ENCODE data around the gene RCAN2. TPM values are rescaled to one million over a fixed set of nuclear protein-coding genes. Genes with fewer than 3 reads are reported as not detected.
"Not testable (repeated sequence)": the region's sequence is repeated elsewhere in the genome, so short reads cannot be mapped to it uniquely, and the experiment has no call there.

RCAN2 gene
- total RNA-seq, 1 donor from 2014 or later, result 0.07 TPM

- DNase-seq (ENCODE audit: low read depth, low spot score), result no peak
These were observed 153.1 kb downstream of the RCAN2 start for GRCh38 chr6:46338131-46338530.

- no peak for DNase-seq (ENCODE audit: low read depth, low spot score)
These were observed 156.8 kb downstream of the RCAN2 start for GRCh38 chr6:46334442-46334841.

- no peak for DNase-seq (ENCODE audit: low read depth, low spot score)
These were observed 157.8 kb downstream of the RCAN2 start for GRCh38 chr6:46333481-46333880.

GRCh38 chr6:46332448-46332847 is 158.8 kb downstream of the RCAN2 start:
- not testable (repeated sequence) for DNase-seq (ENCODE audit: low read depth, low spot score)

GRCh38 chr6:46331461-46331860 is 159.8 kb downstream of the RCAN2 start:
- DNase-seq (ENCODE audit: low read depth, low spot score), result no peak

GRCh38 chr6:46329568-46329967 is 161.7 kb downstream of the RCAN2 start:
- no peak for DNase-seq (ENCODE audit: low read depth, low spot score)

GRCh38 chr6:46327779-46328178 is 163.5 kb downstream of the RCAN2 start:
- no peak for DNase-seq (ENCODE audit: low read depth, low spot score)

GRCh38 chr6:46325561-46326530 is 165.4 kb downstream of the RCAN2 start:
- DNase-seq (ENCODE audit: low read depth, low spot score), result no peak

GRCh38 chr6:46324706-46325105 is 166.5 kb downstream of the RCAN2 start:
- no peak for DNase-seq (ENCODE audit: low read depth, low spot score)

GRCh38 chr6:46323966-46324622 is 167.2 kb downstream of the RCAN2 start:
- no peak for DNase-seq (ENCODE audit: low read depth, low spot score)

- no peak for DNase-seq (ENCODE audit: low read depth, low spot score)
These were observed 167.8 kb downstream of the RCAN2 start for GRCh38 chr6:46323312-46323965.

- DNase-seq (ENCODE audit: low read depth, low spot score), result no peak
These were observed 170.7 kb downstream of the RCAN2 start for GRCh38 chr6:46320505-46320904.

GRCh38 chr6:46315589-46315988 is 175.7 kb downstream of the RCAN2 start:
- DNase-seq (ENCODE audit: low read depth, low spot score), result no peak

GRCh38 chr6:46312654-46313053 is 178.6 kb downstream of the RCAN2 start:
- no peak for DNase-seq (ENCODE audit: low read depth, low spot score)

- DNase-seq (ENCODE audit: low read depth, low spot score), result no peak
These were observed 181.1 kb downstream of the RCAN2 start for GRCh38 chr6:46310196-46310595.

- DNase-seq (ENCODE audit: low read depth, low spot score), result no peak
These were observed 184.8 kb downstream of the RCAN2 start for GRCh38 chr6:46306431-46306830.

GRCh38 chr6:46305833-46306232 is 185.4 kb downstream of the RCAN2 start:
- no peak for DNase-seq (ENCODE audit: low read depth, low spot score)

GRCh38 chr6:46305236-46305635 is 186.0 kb downstream of the RCAN2 start:
- DNase-seq (ENCODE audit: low read depth, low spot score), result no peak

- DNase-seq (ENCODE audit: low read depth, low spot score), result no peak
These were observed 188.4 kb downstream of the RCAN2 start for GRCh38 chr6:46302816-46303215.

- no peak for DNase-seq (ENCODE audit: low read depth, low spot score)
These were observed 189.1 kb downstream of the RCAN2 start for GRCh38 chr6:46302176-46302575.

- no peak for DNase-seq (ENCODE audit: low read depth, low spot score)
These were observed 192.0 kb downstream of the RCAN2 start for GRCh38 chr6:46299253-46299652.

GRCh38 chr6:46296586-46296985 is 194.7 kb downstream of the RCAN2 start:
- DNase-seq (ENCODE audit: low read depth, low spot score), result no peak
